ENCODE data around the gene SLC51A.

DNA sequence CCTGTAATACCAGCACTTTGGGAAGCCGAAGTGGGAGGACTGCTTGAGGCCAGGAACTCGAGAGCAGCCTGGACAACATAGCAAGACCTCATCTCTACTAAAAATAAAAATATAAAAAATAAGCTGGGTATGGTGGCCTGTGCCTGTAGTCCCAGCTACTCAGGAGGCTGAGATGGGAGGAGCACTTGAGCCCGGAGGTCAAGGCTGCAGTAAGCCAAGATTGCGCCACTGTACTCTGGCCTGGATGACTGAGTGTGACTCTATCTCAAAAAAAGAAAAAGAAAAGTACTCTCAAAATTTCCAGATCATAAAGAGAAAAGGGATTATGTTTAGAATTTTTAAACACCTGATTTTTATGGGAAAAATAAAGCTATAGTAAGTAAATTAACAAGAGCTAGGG, 24.1 kb downstream of the SLC51A start:
- TF ChIP-seq POLR2A (IDR thresholded peaks at IDR 0.05; ENCODE audit: low read depth, low read length) (no peak), POLR2AphosphoS5 (IDR thresholded peaks at IDR 0.05; ENCODE audit: low read depth, low read length) (no peak)
